GM18909 (cell line): Measurements from ENCODE around the gene ANKRD2.
"Not testable (repeated sequence)": the region's sequence is repeated elsewhere in the genome, so short reads cannot be mapped to it uniquely, and the experiment has no call there.

Experiments used
- ATAC-seq: cut with Tn5 transposase; IDR thresholded peaks from one replicate; pipeline ENCODE4 v1.9.1; 2021; ENCODE audit warnings: mild to moderate bottlenecking; ENCODE audit not compliant: unreplicated experiment, poor library complexity

ANKRD2 gene

DNA sequence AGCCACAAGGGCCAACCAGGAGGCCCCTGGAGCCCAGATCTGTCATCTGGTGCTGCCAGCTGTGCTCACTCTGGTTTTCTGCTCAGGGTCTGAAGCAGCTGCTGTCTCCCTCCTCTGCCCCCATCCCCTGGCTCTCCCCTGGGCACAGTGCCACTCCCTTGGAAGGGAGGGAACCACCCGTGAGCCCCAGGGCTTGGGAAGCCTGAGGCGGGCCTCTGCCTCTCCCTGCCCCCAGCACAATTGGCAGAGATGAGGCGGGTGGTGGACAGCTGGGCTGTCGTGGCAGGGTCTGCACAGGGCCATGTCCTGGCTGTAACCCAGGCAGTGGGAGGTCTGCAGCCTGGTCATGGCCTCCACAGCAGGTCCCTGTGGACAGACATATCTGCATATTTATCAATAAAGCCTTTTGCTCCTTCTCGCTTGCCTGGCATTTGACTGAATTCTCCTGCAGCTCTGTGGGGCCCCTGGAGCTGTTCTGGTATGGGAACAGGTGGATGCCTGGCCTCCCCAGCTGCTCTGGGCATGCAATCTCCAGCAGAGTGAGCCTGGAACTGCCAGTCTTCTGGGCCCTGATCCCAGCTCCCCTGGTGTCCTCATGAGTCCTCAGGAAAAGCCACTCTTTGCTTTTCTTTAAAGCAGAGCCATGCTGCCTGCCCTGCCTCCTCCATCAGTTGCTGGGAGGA is 1.6 kb upstream of the ANKRD2 start:
- ATAC-seq, result no peak

GRCh38 chr10:97571622-97572021 is 957 bp upstream of the ANKRD2 start:
- ATAC-seq, result no peak

DNA sequence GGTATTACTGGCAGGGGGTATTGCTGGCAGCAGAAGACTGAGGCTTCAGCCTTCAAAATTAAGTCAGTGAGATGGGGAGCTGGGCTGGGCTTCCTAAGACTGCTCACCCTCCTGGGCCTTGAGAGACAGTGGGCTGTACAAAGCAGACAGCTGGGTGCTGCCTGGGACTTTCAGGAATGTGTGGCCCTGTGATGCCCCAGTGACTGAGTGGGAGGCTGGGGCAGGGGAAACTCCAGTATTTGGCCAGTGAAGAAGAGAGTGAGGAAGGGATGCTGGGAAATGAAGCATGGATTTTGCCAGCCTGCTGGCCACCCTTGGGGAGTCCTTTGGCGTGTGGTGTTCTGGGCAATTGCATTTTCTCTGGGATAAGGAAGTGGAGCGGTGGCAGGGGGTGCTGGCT is 442 bp downstream of the ANKRD2 start:
- ATAC-seq, result no peak

- no peak for ATAC-seq
Measured at GRCh38 chr10:97573672-97574071, 1.1 kb downstream of the ANKRD2 start.

GRCh38 chr10:97574374-97575126 is 2.0 kb downstream of the ANKRD2 start:
- no peak for ATAC-seq

DNA sequence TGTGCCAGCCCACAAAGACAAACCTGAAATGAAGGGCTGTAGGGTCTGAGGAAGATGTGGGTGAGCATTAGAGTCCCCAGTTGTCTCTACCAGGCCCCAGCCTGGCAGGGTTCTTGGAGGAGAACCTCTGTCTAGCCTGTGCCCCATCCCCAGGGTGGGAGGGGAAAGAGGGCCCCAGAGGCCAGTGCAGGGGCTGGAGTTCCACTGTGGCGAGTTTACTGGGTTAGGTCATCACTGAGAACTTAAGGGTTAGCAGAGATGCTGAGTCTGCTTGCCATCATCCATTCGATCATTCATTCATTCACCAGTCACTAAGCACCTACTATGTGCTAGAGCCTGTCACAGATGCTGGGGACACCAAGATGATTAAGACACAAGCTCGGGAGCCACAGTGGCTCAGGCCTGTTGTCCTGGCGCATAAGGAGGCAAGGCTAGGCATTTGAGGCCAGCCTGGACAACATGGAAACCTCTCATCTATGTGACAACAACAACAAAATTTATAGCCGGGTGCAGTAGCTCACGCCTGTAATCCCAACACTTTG is 2.6 kb downstream of the ANKRD2 start:
- ATAC-seq, result no peak

- not testable (repeated sequence) for ATAC-seq
Measured at GRCh38 chr10:97576487-97576886, 3.9 kb downstream of the ANKRD2 start.

DNA sequence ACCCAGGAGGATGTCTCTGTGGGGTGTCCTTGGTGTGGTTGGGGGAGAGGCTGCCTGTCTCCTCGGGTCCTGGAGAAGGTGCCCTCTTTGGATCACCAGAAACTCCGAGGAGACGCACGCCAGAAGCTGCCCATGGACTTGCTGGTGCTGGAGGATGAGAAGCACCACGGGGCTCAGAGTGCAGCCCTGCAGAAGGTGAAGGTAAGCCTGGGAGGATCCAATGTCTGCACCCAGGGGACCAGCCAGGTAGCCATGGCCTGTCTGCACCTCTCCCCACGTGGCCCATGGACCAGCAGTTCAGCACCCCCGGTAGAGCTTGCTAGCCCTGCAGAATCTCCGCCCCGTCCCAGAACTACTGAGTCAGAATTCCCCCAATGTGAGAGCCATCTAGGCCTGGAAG is 5.1 kb downstream of the ANKRD2 start:
- no peak for ATAC-seq

- ATAC-seq, result no peak
Measured at GRCh38 chr10:97578171-97578844, 5.7 kb downstream of the ANKRD2 start.

DNA sequence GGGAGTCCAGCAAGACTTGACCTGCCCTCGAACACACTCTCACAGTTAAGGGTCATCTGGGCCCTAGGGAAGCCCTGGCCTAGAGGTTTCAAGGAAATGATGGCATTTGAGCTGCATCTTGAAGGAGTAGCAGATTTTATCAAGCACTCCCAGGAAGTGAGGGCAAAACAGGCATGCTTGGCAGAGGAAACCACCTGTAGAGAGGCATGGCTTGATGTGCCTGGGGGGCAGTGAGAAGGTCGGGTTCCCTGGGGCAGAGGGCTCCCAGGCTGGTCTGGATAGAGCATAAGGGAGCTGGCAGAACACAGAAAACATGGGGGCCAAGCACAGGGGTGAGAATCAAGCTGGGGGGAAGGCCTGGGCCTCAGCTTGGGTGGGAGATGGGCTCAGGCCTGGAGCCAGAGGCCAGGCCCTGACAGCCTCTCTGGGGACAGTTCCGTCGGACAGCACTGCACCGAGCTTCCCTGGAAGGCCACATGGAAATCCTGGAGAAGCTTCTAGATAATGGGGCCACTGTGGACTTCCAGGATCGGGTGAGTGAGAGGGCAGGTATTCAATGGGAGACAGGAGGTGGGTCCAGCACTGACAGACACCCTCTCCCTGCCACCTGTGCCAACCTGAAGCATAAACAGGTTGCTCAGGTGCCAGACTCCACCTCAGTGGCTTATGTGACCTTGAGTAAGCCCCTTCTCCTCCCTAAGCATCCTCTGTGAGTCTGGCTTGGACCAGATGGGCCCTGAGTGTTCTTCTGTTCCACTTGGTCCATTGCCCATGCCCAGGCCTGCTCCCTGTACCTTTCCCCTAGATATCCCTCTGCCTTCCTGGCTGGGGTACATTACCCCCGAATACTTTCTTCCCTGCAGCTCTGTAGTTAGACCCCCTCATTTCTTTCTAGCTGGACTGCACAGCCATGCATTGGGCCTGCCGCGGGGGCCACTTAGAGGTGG is 8.1 kb downstream of the ANKRD2 start:
- ATAC-seq, result no peak

- no peak for ATAC-seq
Measured at GRCh38 chr10:97582169-97582568, 9.6 kb downstream of the ANKRD2 start.

- ATAC-seq, result no peak
Measured at GRCh38 chr10:97583476-97583875, 10.9 kb downstream of the ANKRD2 start.

DNA sequence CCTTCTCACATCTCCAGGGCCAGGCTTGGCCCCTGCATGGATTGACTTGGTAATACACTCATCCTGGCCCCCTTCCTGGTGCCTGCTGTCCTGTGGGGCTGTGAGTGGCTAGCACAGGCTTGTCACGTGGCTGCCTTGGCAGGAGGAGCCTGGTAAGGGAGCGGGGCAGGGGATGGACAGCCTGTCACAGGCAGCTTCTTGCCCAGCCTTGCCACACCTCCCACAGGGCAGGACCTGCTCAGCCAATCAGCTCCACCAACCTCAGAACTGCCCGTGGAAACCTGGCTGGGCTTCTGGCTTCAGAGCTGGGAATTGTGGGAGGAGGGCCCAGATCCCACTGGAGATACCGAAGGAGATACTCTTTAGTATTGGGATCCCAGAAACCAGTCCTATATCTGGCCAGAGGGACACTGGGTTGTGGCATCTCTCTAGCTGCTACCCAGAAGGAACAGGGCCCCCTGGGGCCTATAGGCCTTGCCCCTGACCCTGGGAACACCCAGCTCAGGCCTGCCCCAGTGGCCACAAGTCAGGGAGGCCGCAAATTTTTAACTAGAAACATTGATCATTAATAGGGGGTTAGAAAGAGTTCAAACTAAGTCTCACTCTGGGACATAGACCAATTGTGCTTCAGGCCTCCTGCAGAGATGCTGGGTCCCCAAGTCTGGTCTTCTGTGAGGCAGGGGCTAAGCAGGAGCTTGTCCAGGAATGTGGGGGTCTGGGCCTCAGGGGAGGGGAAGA is 11.7 kb downstream of the ANKRD2 start, which contains the start of gene HOGA1:
Gene HOGA1 (plus strand): TSS at position 330 of the 738 bp plus-strand sequence. CDS start 315 bp downstream, at position 645.
- ATAC-seq, result peak; percentile 79

DNA sequence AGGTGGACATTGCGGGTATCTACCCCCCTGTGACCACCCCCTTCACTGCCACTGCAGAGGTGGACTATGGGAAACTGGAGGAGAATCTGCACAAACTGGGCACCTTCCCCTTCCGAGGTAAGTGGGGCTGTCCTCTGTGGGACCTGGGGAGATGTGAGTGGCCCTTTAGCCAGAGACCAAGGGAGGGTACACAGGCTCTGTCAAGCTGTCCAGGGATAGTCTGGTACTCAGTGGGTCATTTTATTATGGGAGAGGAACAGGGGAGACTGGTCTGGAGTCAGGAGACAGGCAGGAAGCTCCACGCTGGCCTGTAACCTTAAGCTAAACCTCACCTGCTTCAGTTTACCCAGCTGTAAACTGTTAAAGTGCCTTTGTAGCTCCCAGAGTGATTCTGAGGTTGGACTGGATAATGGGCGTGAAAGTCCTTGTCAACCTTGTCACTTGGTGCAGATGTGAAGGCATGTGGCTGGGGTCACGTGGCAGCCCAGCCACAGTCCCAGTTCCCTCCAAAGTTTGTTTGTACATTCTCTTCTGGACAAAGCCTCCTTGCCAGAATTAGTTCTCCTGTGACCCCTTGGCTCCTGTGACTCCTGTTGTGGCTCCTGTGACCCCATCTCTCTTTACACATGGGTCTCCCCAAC is 12.3 kb downstream of the ANKRD2 start:
- no peak for ATAC-seq

DNA sequence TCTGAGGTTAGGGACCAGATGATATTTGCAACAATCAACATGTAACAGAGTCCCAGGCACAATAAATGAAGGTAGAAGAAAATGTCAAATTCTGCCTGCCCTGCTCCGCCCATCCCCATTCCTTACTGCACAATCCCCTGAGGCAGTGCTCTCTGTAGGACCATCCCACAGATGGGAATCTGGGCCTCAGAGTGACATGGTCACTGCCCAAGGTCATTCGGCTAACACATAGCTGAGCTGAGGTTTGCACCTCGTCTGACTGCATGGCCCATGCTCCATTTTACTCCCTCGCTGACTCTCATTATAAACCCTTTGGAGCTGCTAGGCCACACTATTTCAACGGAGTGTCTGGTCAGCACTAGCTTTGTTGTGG is 12.8 kb downstream of the ANKRD2 start:
- ATAC-seq, result no peak

GRCh38 chr10:97587183-97587582 is 14.6 kb downstream of the ANKRD2 start:
- ATAC-seq, result no peak

DNA sequence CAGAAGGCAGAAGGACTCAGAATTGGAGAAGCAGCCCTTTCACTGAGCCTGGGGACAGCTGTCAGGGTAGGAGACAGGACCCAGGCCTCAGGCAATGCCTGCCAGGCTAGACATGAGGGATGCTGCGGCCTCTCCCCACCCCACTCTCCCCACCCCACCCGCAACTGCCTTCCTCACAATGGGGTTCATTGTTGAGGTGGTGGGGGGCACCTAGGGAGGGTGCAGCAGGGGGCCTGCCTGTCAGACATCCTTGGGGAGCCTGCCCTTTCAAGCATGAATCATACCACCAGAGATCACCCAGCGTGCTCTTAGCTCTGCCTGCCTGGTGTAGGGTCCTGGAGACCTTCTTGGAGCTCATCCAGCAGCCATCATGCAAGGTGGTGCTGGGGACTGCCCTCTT is 16.9 kb downstream of the ANKRD2 start, which contains the start of gene C10orf62:
Gene C10orf62 (plus strand): TSS at position 243 of the 400 bp plus-strand sequence. CDS start 177 bp downstream, outside the sequence.
- no peak for ATAC-seq

DNA sequence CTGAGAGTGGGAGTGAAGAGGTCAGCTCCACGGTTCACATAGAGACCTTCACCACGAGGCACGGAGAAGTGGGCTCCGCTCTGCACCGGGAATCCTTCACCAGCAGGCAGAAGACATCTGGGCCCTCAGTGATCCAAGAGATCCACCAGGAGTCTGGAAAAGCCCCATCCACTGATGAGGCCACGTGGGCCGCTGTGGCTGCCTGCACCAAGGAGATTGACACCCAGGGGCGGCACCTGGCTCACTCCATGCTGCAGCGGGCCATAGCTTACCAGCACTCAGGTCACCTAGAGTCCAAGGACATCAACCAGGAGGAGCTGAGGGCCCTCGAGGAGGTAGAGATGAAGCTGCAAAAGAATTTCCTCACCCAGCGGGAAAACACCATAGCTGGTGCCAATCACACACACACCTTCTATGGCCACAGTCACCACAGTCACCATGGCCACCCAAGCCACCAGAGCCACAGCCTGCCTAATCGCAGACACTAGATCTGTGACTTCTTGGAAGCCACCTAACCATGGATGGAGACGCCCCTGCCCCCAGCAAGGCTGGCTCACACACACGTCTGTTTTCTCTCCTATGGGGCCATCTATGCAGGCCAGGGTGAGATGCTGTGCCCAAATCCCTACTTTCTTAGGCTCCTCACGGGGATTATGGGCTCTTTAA is 17.6 kb downstream of the ANKRD2 start:
- no peak for ATAC-seq
